CD4-positive, alpha-beta memory T cell (primary cell): ENCODE results near the gene CADM2. TPM values are rescaled to one million over a fixed set of nuclear protein-coding genes. Genes with fewer than 3 reads are reported as not detected.
"Not testable (repeated sequence)": the region's sequence is repeated elsewhere in the genome, so short reads cannot be mapped to it uniquely, and the experiment has no call there.

Experiments
- CTCF ChIA-PET: fragments of 350-600 bp; sonication (Branson Sonifier 250); formaldehyde crosslinking; loops from one replicate; lab custom pipeline; 2021; ENCODE audit warnings: inconsistent platforms; ENCODE audit not compliant: partially characterized antibody; lab: Charles Lee
- POLR2A ChIA-PET: fragments of 350-600 bp; sonication (Branson Sonifier 250); formaldehyde crosslinking; loops from one replicate; lab custom pipeline; 2021; ENCODE audit not compliant: partially characterized antibody; lab: Charles Lee
- DNase-seq, 5 donors: peaks; one replicate each; pipeline versions ENCODE4 v3.0.0 to v3.0.0-alpha.2; 2020 to 2022; ENCODE audit warnings: mixed read lengths in 1 of 5
- H3K27ac ChIP-seq: one replicate; pipeline ENCODE4 v1.7.0; 2013; ENCODE audit warnings: low read depth, low read length
- H3K27me3 ChIP-seq: 2 replicates; pipeline ENCODE4 v1.7.0; 2013; ENCODE audit warnings: mild to moderate bottlenecking, low read length, moderate library complexity; ENCODE audit not compliant: insufficient read depth
- H3K36me3 ChIP-seq: 2 replicates; pipeline ENCODE4 v1.7.0; 2013; ENCODE audit warnings: mild to moderate bottlenecking, low read length, moderate library complexity; ENCODE audit not compliant: insufficient read depth
- H3K4me1 ChIP-seq: 2 replicates; pipeline ENCODE4 v1.7.0; 2013; ENCODE audit warnings: mild to moderate bottlenecking, low read length, moderate library complexity; ENCODE audit not compliant: insufficient read depth
- H3K4me3 ChIP-seq, 2 donors: one replicate each; pipeline ENCODE4 v1.7.0; 2013; ENCODE audit warnings: low read length in 2 of 2, mild to moderate bottlenecking in 1 of 2
- H3K9me3 ChIP-seq, 2 donors: one replicate each; pipeline ENCODE4 v1.7.0; 2013; ENCODE audit warnings: low read length in 2 of 2, control low read depth in 1 of 2; ENCODE audit not compliant: control insufficient read depth in 1 of 2
- H3K27ac Mint-ChIP-seq, 7 donors: one replicate each; pipeline ENCODE4 v1.8.0; 2020 to 2021; ENCODE audit warnings: mixed read lengths in 7 of 7, mild to moderate bottlenecking in 6 of 7, inconsistent platforms in 3 of 7, moderate library complexity in 3 of 7
- H3K27me3 Mint-ChIP-seq, 2 donors: one replicate each; pipeline ENCODE4 v1.8.0; 2020 to 2021; ENCODE audit warnings: mixed read lengths in 2 of 2
- H3K36me3 Mint-ChIP-seq, 2 donors: one replicate each; pipeline ENCODE4 v1.8.0; 2020 to 2021; ENCODE audit warnings: mixed read lengths in 2 of 2, inconsistent platforms in 1 of 2, mild to moderate bottlenecking in 1 of 2
- H3K4me1 Mint-ChIP-seq, 4 donors: one replicate each; pipeline ENCODE4 v1.8.0; 2020 to 2021; ENCODE audit warnings: mixed read lengths in 4 of 4, mild to moderate bottlenecking in 1 of 4
- H3K4me3 Mint-ChIP-seq, 8 donors: one replicate each; pipeline ENCODE4 v1.8.0; 2020 to 2021; ENCODE audit warnings: mixed read lengths in 8 of 8, mild to moderate bottlenecking in 7 of 8, moderate library complexity in 6 of 8, inconsistent platforms in 3 of 8
- H3K9me3 Mint-ChIP-seq, 8 donors: one replicate each; pipeline ENCODE4 v1.8.0; 2020 to 2021; ENCODE audit warnings: mixed read lengths in 8 of 8, mild to moderate bottlenecking in 5 of 8, inconsistent platforms in 3 of 8, moderate library complexity in 1 of 8
- intact Hi-C: fragments of 100-400 bp; cut with micrococcal nuclease; formaldehyde crosslinking; loops from one replicate; pipeline ENCODE4 v1.15.1; 2023
- polyA plus RNA-seq, 2 donors: library from polyadenylated mRNA; unstranded; fragments of 300-500 nt; fragmentation: Illumina TruSeq; gene quantifications; one replicate each; pipeline ENCODE4 v1.2.3, GENCODE V29; 2021
- total RNA-seq, 2 experiments: library from RNA; stranded (reverse); gene quantifications; one replicate each; pipeline ENCODE4 v1.2.3, GENCODE V29; 2021

The CADM2 gene
- total and polyA plus RNA-seq, 4 experiments from 2014 or later: 0.21 to 0.38 TPM; not detected in 2

GRCh38 chr3:85950435-85950834 lies 991.6 kb downstream of the CADM2 start:
- Histone ChIP-seq H3K4me1 (no peaks in the 10 kb centered on the region), H3K36me3 (no peaks in the 10 kb centered on the region), H3K27ac (no peak overlapping the region), H3K4me3 (no peak overlapping the region), H3K27me3 (no peaks in the 10 kb centered on the region), H3K9me3 (no peaks in the 10 kb centered on the region)
- CTCF ChIA-PET: no interaction called here
- H3K36me3 Mint-ChIP-seq: no peaks in the 10 kb centered on the region
- intact Hi-C loops: no loop called here
- peaks cover 0 to 24% (median 5%) of the 10 kb centered on the region in 8 donors for H3K9me3 Mint-ChIP-seq
- H3K27ac Mint-ChIP-seq: no peak overlapping the region
- no peaks in the 10 kb centered on the region for H3K4me1 Mint-ChIP-seq
- POLR2A ChIA-PET: no interaction called here
- no peaks in the 10 kb centered on the region for H3K27me3 Mint-ChIP-seq
- no peak overlapping the region for H3K4me3 Mint-ChIP-seq
- no peak for DNase-seq

- H3K4me1 ChIP-seq: no peaks in the 10 kb centered on the region
- POLR2A ChIA-PET: no interaction called here
- DNase-seq: no peak
These were observed 1002.0 kb downstream of the CADM2 start for GRCh38 chr3:85960793-85961192.

GRCh38 chr3:85977615-85978338 lies 1019.0 kb downstream of the CADM2 start:
- intact Hi-C loops: no loop called here
- DNase-seq: no peak
- Histone ChIP-seq H3K4me1 (no peaks in the 10 kb centered on the region), H3K27ac (no peak overlapping the region), H3K27me3 (no peaks in the 10 kb centered on the region), H3K9me3 (no peaks in the 10 kb centered on the region), H3K36me3 (no peaks in the 10 kb centered on the region), H3K4me3 (no peak overlapping the region)
- H3K4me3 Mint-ChIP-seq: no peak overlapping the region
- H3K27me3 Mint-ChIP-seq: no peaks in the 10 kb centered on the region
- H3K27ac Mint-ChIP-seq: no peak overlapping the region
- POLR2A ChIA-PET: no interaction called here
- no peaks in the 10 kb centered on the region for H3K4me1 Mint-ChIP-seq
- H3K36me3 Mint-ChIP-seq: no peaks in the 10 kb centered on the region
- H3K9me3 Mint-ChIP-seq: peaks cover 0 to 11% (median 2%) of the 10 kb centered on the region in 8 donors
- CTCF ChIA-PET: no interaction called here

More at GRCh38 chr3:85960793-85961192, 1002.0 kb downstream of the CADM2 start:
- Mint-ChIP-seq H3K4me1 (no peaks in the 10 kb centered on the region), H3K27me3 (no peaks in the 10 kb centered on the region), H3K27ac (no peak overlapping the region), H3K4me3 (no peak overlapping the region), H3K9me3 (peaks cover 0 to 13% (median 3%) of the 10 kb centered on the region in 8 donors), H3K36me3 (no peaks in the 10 kb centered on the region)
- H3K4me3 ChIP-seq: no peak overlapping the region
- CTCF ChIA-PET: no interaction called here
- H3K36me3 ChIP-seq: no peaks in the 10 kb centered on the region
- H3K9me3 ChIP-seq: no peaks in the 10 kb centered on the region
- intact Hi-C loops: no loop called here
- H3K27ac ChIP-seq: no peak overlapping the region
- no peaks in the 10 kb centered on the region for H3K27me3 ChIP-seq

GRCh38 chr3:85979034-85979433 lies 1020.2 kb downstream of the CADM2 start:
- no peaks in the 10 kb centered on the region for H3K27me3 Mint-ChIP-seq
- no peaks in the 10 kb centered on the region for H3K36me3 Mint-ChIP-seq
- POLR2A ChIA-PET: no interaction called here
- intact Hi-C loops: no loop called here
- H3K4me3 Mint-ChIP-seq: no peak overlapping the region
- H3K36me3 ChIP-seq: no peaks in the 10 kb centered on the region
- H3K27ac Mint-ChIP-seq: no peak overlapping the region
- no peaks in the 10 kb centered on the region for H3K4me1 ChIP-seq
- H3K27ac ChIP-seq: no peak overlapping the region
- H3K9me3 Mint-ChIP-seq: peaks cover 0 to 9% (median 2%) of the 10 kb centered on the region in 8 donors
- CTCF ChIA-PET: no interaction called here
- H3K4me3 ChIP-seq: no peak overlapping the region
- no peaks in the 10 kb centered on the region for H3K27me3 ChIP-seq
- no peaks in the 10 kb centered on the region for H3K4me1 Mint-ChIP-seq
- no peaks in the 10 kb centered on the region for H3K9me3 ChIP-seq
- DNase-seq: no peak

- H3K9me3 Mint-ChIP-seq: peaks cover 0 to 10% (median 4%) of the 10 kb centered on the region in 8 donors
- H3K27me3 Mint-ChIP-seq, H3K36me3 ChIP-seq, DNase-seq, H3K27ac Mint-ChIP-seq, CTCF ChIA-PET, H3K4me1 ChIP-seq, H3K36me3 Mint-ChIP-seq, intact Hi-C loops, H3K4me1 Mint-ChIP-seq, H3K4me3 ChIP-seq, H3K27ac ChIP-seq, H3K9me3 ChIP-seq, POLR2A ChIA-PET, H3K27me3 ChIP-seq, H3K4me3 Mint-ChIP-seq: not testable (repeated sequence)
These were observed 1030.8 kb downstream of the CADM2 start for GRCh38 chr3:85989581-85989980.

GRCh38 chr3:86029590-86029989 lies 1070.8 kb downstream of the CADM2 start:
- Histone ChIP-seq H3K4me1 (no peaks in the 10 kb centered on the region), H3K27ac (no peak overlapping the region), H3K4me3 (no peak overlapping the region), H3K36me3 (no peaks in the 10 kb centered on the region), H3K27me3 (no peaks in the 10 kb centered on the region), H3K9me3 (no peaks in the 10 kb centered on the region)
- POLR2A ChIA-PET: no interaction called here
- no peak overlapping the region for H3K27ac Mint-ChIP-seq
- no peak for DNase-seq
- no peaks in the 10 kb centered on the region for H3K36me3 Mint-ChIP-seq
- H3K9me3 Mint-ChIP-seq: peaks cover 0 to 4% (median under 1%) of the 10 kb centered on the region in 8 donors
- CTCF ChIA-PET: no interaction called here
- H3K4me3 Mint-ChIP-seq: no peak overlapping the region
- intact Hi-C loops: no loop called here
- H3K27me3 Mint-ChIP-seq: no peaks in the 10 kb centered on the region
- no peaks in the 10 kb centered on the region for H3K4me1 Mint-ChIP-seq

GRCh38 chr3:86037916-86038315 lies 1079.1 kb downstream of the CADM2 start:
- H3K27ac ChIP-seq: no peak overlapping the region
- no peak overlapping the region for H3K27ac Mint-ChIP-seq
- H3K36me3 Mint-ChIP-seq: no peaks in the 10 kb centered on the region
- H3K9me3 ChIP-seq: no peaks in the 10 kb centered on the region
- no peak overlapping the region for H3K4me3 Mint-ChIP-seq
- no peaks in the 10 kb centered on the region for H3K36me3 ChIP-seq
- H3K27me3 Mint-ChIP-seq: no peaks in the 10 kb centered on the region
- DNase-seq: no peak
- ChIA-PET CTCF (no interaction called here), POLR2A (no interaction called here)
- no peak overlapping the region for H3K4me3 ChIP-seq
- H3K9me3 Mint-ChIP-seq: peaks cover 2 to 26% (median 13%) of the 10 kb centered on the region in 8 donors
- intact Hi-C loops: no loop called here
- no peaks in the 10 kb centered on the region for H3K27me3 ChIP-seq
- H3K4me1 Mint-ChIP-seq: no peaks in the 10 kb centered on the region
- no peaks in the 10 kb centered on the region for H3K4me1 ChIP-seq
